HG03066 (cell line): ENCODE measurements around the gene LACC1.

ENCODE experiments used
- ATAC-seq: cut with Tn5 transposase; IDR thresholded peaks from one replicate; pipeline ENCODE4 v1.9.1; 2021; ENCODE audit warnings: low read depth; ENCODE audit not compliant: unreplicated experiment

Gene LACC1

DNA sequence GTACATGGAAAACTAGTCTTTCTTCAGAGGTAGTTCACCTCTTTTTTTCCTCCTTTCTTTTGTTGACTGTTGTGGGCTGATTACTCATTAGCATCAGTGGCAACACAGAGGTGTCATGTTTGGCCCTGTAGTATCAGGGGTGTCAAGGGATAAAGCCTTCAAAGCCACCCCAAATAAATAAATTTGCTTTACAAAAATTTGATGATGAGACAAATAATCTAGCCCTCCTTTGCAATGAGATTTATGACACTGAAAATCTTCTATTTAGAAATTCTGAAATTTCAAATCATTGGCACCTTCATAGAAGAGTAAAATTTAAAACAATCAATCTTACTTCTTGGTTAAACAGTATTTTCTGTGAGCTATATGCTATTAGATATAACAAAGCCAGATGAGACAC, 1.9 kb downstream of the LACC1 start:
- ATAC-seq, result no peak

DNA sequence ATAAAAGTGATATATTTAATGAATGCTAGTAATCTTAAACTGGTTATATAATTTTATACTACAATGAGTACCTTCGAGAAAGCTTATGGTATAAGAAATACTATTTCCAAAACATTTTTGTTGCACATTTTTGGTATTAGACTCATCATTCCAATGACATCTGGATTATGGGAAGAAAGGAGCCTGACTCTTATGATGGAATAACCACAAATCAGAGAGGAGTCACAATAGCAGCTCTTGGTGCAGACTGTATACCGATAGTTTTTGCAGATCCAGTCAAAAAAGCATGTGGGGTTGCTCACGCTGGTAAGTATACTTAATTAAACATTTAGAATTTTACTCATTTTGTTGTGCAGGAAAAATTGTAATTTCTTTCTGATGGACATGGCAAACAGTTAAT, 3.9 kb downstream of the LACC1 start:
- no peak for ATAC-seq

DNA sequence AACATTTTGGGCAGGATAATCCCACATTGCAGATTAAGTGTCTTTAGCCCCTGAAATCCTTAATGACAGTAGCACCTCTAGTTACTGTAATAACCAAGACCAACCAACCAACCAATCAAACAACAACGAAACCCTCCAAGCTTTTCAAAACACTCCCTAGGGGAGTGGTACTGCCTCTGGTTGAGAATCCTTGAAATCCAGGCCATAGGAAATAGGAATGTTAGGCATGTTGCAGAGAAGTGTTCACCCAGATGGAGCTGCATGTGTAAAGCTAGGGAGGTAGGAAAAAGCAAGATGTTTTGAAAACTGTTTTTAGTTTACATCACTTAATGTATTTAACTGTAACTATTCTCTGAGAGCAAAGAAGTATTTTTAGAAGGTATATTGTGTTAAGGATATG, 4.5 kb downstream of the LACC1 start:
- ATAC-seq, result no peak

DNA sequence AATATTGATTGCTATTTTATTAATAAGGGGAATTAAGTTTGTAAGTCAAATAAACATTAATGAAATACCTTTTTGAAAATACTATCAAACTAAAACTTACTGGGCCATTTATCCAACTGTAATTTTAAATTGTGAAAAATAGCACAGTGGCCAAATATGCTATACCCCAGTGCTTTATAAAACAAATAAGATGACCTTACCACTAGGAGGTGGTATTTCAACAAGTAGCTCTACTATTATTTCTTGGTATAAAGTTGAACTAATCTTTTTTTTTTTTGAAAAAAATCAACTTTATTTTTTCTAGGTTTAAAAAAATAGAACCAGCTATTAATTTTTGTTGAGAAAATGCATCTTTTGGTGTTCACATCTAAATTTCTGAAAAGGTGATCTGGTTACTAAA, 14.7 kb downstream of the LACC1 start:
- ATAC-seq, result no peak

DNA sequence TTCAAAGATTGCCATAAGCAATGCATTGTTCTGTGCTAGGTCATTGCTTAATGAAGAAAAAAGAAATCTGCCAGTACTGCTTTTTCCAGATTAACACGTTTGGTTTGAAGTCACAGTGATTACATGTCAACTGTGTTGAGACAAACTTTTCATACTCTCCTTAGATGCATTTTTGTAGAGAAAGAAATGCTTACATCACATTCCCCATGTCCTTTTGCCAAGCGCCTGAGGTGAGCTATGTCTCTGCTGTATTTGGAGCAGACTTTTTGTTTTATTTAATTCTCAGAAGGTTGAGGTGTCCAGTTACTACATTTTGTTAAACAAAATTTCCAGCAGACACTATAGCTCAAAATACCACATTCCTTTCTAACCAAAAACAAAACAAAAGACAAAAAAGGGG, 16.2 kb downstream of the LACC1 start:
- no peak for ATAC-seq

DNA sequence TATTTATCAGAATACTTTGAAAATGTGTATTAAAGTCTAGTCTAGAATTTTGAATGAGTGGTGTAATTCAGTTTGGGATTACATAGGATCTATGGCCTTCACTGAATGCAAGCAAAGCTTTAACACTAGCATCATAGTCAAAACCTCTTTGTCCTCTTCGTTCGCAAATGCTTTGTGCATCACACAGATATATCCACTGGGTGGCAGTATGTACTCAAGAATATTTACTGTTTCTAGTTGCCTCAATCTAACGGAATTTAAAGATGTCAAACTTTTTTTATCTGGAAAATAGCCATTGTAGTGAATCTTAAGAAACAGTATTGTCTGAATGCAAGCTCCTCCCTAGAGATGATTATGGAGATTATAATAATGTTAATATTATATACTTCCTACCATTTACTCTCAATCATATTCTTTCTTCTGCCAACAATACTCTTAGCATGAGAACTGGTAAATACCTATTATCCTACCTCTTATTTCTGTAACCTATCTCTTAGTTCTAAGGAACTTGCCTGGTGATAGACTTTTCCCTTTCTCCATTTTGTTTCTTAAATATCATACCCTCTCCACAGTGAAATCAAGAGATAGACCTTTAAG, 25.8 kb downstream of the LACC1 start:
- no peak for ATAC-seq

DNA sequence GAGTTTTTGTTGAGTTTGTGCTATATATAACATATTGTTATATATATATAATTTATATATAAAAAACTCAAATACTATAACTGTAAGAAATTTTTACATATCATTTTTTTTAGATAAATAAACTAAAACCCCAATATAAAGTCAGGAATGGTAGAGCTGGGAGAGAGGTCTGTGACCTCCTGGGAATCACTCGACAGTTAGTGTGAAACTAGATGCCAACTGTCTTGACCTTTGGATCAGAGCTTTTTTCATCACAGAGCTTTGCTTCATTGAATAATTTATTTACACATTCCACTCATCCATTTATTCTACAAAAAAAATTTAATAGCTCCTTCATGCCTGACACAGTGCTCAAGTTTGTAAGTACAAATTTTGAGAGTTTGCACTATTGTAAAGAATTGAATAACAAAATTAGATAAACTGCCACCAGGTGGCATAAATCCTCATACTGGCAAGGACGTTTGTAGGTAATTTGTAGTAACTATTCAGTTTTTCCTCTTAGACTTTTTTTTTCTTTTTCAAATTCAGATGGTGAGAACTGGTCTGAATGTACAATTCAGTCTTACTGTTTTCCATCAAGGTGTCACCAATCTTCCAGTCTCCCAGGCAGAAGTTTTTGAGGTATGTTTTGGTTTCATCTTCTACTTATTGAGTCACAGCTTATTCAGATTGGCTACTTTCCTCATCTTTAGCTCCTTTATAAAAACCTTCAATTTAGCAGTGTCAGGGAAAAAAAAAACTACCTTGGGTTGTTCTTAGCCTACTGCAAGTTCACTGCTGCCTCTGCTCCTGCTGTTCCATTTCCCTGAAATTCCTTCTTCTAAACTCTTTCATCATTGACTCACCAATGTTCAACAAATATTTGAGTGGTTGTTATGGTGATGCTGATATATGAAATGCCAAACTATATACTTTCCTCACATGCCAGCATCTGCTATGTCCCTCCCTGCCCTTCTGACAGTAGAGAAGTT, 28.7 kb downstream of the LACC1 start:
- no peak for ATAC-seq

DNA sequence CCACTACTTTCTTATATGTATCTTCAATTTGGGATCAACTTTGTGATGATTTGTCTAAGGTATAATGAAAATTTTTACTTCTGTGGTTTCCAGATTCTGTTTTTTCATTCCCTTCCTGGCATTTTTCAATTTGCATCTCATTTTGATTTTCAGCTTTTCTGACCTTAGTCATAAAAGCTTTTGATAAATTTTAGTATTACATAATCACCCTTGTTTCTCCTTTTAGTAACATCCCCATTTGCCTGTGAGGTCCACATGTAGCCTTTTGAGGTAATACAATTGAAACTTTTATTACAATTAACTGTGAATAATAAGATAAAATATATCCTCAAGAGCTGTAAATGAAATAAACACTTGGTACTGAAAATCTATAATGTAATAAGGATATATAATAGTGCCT, 31.2 kb downstream of the LACC1 start:
- ATAC-seq, result no peak

DNA sequence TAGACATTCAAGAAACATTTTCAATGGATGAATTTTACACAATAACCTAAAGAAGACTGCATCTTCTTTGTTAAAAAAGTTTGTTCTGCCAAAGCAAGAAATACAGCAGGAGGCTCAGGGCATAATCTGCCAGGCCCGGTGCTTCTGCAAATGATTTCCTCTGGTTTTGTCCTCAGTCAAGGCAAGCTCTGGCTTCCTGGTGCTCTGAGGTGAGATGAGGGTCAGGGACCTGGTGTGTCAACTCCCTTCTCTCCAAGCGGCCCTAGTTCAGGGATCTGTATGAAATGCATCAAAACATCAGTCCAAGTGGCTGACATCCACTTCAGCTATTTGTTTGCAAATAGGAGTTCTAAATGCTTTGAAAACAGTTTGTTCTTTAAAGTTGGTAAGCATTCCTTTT, 31.6 kb downstream of the LACC1 start:
- no peak for ATAC-seq

DNA sequence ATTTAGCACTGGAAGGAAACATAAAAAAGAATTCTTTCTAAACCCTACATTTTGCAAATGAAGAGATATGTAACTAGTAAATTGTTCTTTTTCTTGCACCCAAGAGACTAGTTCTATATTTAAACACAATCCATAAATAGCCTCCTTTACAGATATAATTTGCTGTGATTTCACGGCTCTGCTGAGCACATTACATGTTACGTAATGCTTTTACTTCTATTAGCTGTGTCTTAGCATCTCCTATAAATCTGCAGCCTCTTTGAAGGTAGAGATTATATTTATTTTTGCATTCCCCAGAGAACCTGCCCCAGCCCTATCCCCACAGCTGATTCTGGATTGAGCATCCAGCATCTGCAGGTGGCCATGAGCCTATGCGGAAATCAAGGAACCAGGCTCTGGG, 32.2 kb downstream of the LACC1 start:
- ATAC-seq, result no peak

DNA sequence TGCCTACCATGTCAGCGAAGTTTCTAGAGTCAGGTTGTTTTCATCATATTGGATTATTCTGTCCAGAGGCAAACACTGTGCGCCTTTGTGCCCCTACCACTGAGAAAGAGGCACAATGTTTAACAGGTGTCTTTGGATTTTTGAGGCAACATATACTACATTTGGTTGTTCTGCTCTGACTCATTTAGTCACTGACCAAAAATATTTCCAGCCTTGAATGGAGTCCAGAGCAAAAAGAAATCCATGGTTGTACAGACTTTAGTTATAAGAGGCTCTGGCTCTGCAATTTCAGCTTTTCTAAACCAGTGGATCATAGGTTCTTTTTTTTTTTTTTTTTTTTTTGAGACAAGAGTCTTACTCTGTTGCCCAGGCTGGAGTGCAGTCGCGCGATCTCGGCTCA, 35.7 kb downstream of the LACC1 start:
- ATAC-seq, result no peak

DNA sequence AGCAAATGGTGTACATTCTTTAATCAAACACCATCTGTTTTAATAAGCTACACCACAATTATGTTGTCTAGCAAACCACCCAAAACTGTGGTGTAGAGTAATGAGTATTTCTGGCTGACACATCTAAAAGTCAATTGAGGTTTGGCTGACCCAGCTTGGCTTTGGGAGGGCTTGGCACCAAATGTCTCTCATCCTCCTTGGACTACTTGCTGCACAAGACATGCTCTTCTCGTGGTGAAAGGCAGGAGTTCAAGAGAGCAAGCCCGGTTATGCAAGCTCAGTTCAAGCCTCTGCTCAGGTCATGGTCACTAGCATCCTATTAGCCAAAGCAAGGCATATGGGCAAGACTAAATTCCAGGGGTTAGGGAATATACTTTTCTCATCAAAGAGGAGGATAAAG, 37.1 kb downstream of the LACC1 start:
- no peak for ATAC-seq

DNA sequence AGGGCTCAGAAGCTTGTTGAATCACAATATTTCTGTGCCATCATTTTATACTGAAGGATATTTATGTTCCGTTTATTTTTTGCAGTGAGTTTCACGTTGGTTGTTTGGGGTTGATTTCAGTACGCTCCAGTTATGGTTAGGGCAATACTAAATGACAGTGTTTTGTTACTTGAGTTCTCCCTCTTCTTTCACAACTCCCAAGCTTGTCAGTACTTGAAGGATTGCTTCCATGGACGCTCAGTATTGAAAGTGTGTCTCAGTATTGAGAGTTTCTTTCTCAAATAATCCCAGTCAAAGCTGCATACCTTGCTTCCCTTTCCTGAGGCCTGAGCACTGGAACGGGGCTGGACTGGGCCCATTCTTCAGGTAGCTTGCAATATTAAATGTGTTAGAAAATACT, 38.9 kb downstream of the LACC1 start:
- ATAC-seq, result no peak

DNA sequence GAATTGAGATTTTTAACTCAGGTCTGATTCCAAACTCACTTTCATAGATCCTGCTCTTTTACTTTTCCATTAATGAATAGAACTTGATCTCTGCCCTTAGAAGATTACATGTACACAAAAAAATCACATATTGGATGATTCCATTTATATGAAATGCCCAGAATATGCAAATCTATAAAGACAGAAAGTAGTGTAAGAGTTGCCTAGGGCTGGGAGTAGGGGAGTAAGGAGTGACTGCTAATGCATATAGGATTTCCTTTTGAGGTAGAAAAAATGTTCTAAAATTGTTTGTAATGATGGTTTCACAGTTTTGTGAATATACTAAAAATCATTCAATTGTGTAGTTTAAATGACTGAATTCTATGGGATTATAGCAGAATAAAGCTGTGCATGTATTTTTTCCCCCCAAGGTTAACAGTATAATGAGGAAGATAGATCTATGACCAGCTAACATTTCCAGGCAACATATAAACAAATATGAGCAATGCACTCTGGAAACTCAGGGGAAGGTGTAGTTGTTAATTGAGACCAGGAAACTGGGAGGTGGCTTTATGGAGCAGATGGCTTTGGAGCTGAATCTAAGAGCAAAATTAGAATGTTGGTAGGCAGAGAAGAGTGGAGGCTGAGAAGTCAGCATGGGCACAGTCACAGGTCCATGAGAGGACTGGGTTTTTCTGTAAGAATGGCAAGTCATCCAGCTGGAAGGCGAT, 41.4 kb downstream of the LACC1 start:
- ATAC-seq, result no peak

DNA sequence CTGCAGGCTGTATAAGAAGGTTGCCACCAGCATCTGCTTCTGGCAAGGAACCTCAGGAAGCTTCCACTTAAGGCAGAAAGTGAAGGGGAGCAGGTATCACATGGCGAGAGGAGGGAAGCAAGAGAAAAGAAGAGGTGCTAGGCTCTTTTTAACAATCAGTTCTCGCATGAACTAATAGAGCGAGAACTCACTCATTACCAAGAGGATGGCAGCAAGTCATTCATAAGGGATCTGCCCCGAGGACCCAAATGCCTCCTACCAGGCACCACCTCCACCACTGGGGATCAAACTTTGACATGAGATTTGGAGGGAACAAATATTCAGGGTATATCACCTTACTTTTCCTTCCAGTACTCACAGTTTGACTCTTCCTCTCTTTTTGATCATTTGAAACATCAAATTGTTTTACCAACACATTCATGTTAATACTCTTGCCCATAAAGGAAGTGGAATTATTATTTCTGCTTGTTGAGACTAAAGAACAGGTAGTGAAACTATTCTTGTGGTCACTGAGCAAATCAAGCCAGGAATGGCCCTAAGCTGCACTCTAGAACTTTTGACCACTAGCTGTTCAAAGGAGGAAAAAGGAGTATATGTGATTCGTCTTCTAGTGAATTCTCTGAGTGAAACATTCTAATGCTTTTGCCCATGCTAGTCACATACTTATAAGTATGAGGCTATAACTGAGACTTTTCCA, 45.0 kb downstream of the LACC1 start:
- peak; percentile 97 for ATAC-seq

DNA sequence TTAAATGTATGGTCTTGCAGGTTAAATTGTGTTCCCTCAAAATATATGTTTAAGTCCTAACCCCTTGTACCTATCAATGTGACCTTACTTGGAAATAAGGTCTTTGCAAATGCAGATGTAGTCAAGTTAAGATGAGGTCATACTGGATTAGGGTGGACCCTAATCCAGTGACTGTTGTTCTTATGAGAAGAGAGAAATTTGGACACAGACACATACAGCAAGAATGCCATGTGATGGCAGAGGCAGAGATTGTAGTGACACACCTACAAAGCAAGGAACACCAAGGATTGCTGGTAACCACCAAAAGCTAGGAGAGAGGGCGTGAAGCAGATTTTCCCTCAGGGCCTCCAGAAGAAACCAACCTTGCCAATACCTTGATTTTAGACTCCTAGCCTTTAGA, 50.2 kb downstream of the LACC1 start:
- ATAC-seq, result no peak

DNA sequence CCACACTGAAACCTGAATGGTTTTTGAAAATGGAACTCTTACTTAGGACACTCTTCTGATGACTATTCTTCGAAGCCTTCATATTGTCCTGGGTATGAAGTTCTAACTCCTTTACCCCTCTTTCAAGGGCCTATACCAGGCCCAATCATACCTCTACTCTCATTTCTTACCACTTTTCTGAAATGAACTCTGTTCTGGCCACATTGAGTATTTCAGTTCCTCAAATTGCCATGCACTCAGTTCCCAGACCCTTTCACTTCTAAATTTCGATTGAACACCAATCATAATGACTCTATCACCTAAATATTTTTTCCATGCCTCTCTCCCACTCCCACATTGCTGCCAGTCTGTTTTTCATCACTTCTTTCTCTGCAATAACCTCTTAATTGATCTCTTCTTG, 53.7 kb downstream of the LACC1 start:
- ATAC-seq, result peak; percentile 99

DNA sequence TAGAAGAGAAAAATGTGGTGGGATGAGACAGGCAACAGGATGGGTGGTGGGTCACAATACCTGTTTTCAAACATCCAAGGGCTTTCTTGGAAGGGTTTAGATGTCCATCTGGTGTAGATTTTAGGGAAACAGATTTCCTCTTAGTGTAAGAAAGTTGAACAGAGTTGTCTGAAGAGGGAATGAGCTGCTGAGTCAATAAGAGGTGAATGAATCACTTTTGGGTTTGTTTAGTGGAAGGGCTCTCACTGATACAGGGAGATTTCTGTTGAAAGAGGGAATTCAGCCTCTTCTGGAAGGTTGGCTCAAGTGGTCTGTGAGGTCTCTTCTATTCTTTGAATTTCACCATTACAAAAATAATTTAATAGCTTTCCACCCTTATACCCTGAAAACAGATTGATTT, 54.6 kb downstream of the LACC1 start:
- no peak for ATAC-seq

DNA sequence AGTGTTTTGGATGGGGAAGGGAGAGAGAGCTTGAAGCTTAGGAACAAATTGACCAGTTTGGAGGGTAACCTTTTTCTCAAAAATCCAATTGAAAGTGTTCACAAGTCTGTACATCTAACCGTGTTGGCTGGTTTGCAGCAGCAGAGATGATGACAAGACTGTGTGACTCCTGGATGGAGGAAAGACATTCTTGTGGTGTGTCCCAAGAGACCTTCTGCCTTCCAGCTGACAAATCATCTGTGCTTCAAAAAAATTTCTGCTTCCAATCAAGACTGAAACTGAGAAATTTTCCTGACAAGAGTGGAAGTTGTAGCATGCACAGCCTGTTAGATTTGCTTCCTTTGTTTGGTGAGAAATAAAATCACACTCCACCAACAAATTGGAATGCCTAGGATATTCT, 56.2 kb downstream of the LACC1 start:
- ATAC-seq, result no peak

DNA sequence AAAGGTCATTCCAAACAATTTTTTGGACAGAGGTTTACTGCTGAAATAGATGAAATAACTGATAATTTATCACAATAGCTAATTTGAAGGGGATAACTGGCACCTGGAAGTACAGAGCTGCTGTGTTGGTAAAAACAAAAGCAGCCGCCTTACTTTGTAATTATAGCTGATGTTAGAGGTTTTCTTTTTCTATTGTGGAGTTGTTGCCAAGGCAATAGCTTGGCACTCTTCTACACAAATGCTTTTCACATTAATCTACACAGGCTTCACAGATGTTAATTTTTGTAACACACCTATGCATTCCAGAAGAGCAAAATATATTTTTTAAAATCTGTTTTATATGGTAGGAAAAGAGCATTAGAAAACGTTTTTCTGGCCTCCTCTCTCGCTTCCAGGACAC, 56.9 kb downstream of the LACC1 start:
- no peak for ATAC-seq

DNA sequence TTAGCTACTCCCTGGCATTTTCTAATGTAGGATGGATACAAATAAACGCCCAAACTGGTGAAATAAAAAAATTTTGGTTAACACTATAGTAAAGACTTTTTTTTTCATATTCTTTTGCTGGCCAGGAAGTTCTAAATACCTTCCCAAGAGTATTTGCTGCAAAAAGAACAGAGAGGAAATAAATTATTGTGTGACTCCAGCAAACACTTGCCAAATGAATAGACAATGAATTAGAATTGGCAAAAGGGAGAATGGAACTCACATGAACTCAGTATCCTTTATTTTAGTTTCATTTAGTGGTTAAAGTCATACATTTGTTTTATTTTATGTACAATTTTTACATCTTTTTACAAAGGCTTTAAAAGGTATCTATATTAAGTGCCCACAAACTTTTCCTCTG, 58.1 kb downstream of the LACC1 start:
- no peak for ATAC-seq
